PC-9 (cell line): ENCODE measurements around the gene VWA8.

Experiments
- CTCF ChIP-seq: fragments of 200-600 bp; sonication (generic); conservative IDR thresholded peaks from 2 replicates; pipeline ENCODE4 v1.6.1; 2017; ENCODE audit warnings: mixed run types, antibody characterized with exemption, mild to moderate bottlenecking, moderate library complexity
- EZH2 ChIP-seq: fragments of 200-600 bp; sonication (generic); IDR thresholded peaks from 2 replicates; pipeline ENCODE4 v1.8.0; 2017; ENCODE audit warnings: antibody characterized with exemption, low read depth

- TF ChIP-seq CTCF (no peak), EZH2 (no peak)
Observed at GRCh38 chr13:42007844-42008243, 46.9 kb upstream of the VWA8 start.
